Esophagus squamous epithelium (tissue), 4 donors: ENCODE measurements around the gene MAML3.

Experiments used
- CTCF ChIP-seq, 6 experiments: fragments of 450-650 bp in 4 of 6; fragments of 200-600 bp in 2 of 6; sonication (generic) in 2 of 6; IDR thresholded peaks; one replicate each; pipeline ENCODE4 v1.5.1; 2016 to 2019; ENCODE audit warnings: antibody characterized with exemption in 6 of 6, mild to moderate bottlenecking in 4 of 6, moderate library complexity in 4 of 6
- POLR2A ChIP-seq, 4 donors: fragments of 450-650 bp; IDR thresholded peaks; one replicate each; pipeline ENCODE4 v1.6.1; 2017; ENCODE audit warnings: antibody characterized with exemption in 4 of 4, mild to moderate bottlenecking in 4 of 4, moderate library complexity in 3 of 4

DNA sequence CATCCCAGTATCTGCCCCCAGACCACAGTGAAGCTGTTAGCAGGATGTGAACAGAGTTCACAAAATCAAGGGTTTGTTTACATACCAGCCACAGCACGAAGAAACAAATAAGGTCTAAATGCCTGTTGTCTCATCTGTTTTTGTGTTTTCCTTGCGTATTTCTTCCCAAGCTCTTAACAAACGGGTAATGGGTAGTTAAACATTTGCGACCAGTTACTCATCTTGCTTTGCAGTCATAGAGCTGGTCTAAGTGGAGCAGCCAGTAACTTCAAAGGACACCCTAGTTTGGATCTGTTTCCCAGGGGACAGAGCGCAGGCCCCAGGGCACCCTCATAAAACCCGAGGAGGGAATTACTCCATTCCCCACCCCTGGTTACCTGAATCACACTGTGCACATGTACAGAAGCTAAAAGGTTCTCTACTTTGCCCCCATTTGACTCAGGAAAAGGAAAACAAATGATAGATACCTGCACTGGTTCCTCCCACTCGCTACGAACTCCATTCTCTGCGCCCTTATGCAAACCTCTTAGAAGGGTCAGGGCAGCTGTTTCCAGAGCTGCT is 68.8 kb downstream of the MAML3 start:
- TF ChIP-seq POLR2A (IDR thresholded peaks at IDR 0.05) (no peak), CTCF (IDR thresholded peaks at IDR 0.05) (no peak)
